AG04449 (cell line): ENCODE measurements around the gene DNAJC7.

Experiments used
- CTCF ChIA-PET: fragments of 350-600 bp; formaldehyde crosslinking; extraction: SDS; loops from one replicate; lab custom pipeline; 2021; ENCODE audit warnings: antibody characterized with exemption; lab: Yijun Ruan, JAX
- POLR2A ChIA-PET: fragments of 400-600, 350-600 bp; formaldehyde crosslinking; extraction: SDS; loops from one replicate; lab custom pipeline; 2020; ENCODE audit warnings: antibody characterized with exemption, inconsistent platforms; lab: Yijun Ruan, JAX
- DNase-seq: peaks from one replicate; pipeline ENCODE4 v3.0.0-alpha.2; 2010; ENCODE audit warnings: low read depth, low spot score
- H3K4me3 ChIP-seq: 2 replicates; pipeline ENCODE4 v1.5.1; 2011; ENCODE audit warnings: low read depth, mild to moderate bottlenecking, control low read depth, low read length
- TF ChIP-seq, protein P1 (sequence below): IDR thresholded peaks from one replicate; pipeline ENCODE4 v1.5.1; 2011; ENCODE audit warnings: mild to moderate bottlenecking, moderate library complexity, low read length, control low read depth, inconsistent platforms; ENCODE audit not compliant: insufficient read depth; ENCODE audit errors: missing control alignments

Gene DNAJC7

DNA sequence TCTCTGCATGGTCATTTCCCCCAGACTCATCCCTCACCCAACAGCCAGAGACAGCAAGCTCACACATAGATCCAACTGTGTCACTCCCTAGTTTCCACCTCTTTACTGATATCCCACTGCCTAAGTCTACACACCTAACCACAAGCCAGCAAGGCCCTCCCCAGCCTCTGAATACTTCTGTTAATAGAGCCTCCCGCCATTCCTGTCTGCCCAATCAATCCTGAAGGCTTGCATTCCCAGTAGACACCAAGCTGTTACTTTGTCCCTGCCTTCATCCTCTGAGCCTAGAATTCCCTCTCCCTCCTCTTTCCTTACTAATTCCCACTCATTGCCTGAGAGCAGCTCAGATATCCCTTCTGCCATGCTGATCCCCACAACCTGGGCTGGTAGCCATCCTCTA lies 28.5 kb upstream of the DNAJC7 start:
- TF ChIP-seq, protein P1, sequence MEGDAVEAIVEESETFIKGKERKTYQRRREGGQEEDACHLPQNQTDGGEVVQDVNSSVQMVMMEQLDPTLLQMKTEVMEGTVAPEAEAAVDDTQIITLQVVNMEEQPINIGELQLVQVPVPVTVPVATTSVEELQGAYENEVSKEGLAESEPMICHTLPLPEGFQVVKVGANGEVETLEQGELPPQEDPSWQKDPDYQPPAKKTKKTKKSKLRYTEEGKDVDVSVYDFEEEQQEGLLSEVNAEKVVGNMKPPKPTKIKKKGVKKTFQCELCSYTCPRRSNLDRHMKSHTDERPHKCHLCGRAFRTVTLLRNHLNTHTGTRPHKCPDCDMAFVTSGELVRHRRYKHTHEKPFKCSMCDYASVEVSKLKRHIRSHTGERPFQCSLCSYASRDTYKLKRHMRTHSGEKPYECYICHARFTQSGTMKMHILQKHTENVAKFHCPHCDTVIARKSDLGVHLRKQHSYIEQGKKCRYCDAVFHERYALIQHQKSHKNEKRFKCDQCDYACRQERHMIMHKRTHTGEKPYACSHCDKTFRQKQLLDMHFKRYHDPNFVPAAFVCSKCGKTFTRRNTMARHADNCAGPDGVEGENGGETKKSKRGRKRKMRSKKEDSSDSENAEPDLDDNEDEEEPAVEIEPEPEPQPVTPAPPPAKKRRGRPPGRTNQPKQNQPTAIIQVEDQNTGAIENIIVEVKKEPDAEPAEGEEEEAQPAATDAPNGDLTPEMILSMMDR = no peak
- DNase-seq = no peak
- H3K4me3 ChIP-seq = no peak overlapping the region
- CTCF ChIA-PET = interaction anchor here (1.3 to 4.5 kb wide), 7 partner anchors 10 to 83 kb away, joined by 3 to 23 read pairs (median 6); partner anchors contain the start of gene NKIRAS2
- POLR2A ChIA-PET = no interaction called here

DNA sequence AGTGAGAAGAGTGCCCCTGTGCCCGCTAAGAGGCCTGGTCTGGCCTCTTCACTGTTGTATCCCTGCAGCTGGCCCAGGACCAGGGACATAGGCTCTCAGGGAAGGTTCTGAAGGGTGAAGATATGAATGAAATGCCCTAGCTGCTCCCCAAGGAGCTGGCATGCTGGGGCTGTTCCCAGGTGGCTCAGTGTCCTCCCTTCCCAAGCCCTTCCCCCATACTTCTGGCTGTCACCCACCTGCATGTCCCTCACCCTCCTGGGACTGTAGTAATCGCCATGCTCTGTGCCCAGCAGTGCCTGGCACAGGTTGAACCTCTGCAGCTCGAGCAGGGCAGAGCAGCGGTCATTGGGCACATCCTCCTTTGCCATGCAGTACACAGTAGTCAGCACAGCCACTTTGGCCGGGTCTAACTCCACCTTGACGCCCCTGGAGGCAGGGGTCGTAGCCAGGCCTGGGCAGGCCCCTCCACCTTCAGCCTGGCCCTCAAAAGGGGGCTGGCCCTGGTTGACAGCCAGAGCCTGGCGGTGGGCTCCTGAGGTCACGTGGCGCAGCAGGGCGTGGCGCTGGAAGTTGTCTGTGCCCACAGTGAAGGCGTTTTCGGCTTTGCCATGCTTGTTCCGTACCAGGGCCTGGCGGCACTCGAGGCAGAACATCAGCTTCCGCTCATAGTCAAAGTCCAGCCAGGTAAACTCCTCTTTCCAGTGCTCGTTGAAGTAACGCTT lies 25.5 kb upstream of the DNAJC7 start:
- ChIA-PET POLR2A (interaction anchor here (1.3 kb wide), 1 partner anchor 25 kb away, joined by 3 read pairs; the partner anchor contains the start of gene DNAJC7), CTCF (interaction anchor here (1.5 kb wide), 1 partner anchor 17 kb away, joined by 3 read pairs; no protein-coding TSS in a partner anchor)
- no peak for DNase-seq
- no peak overlapping the region for H3K4me3 ChIP-seq
- TF ChIP-seq, protein P1 = no peak

DNA sequence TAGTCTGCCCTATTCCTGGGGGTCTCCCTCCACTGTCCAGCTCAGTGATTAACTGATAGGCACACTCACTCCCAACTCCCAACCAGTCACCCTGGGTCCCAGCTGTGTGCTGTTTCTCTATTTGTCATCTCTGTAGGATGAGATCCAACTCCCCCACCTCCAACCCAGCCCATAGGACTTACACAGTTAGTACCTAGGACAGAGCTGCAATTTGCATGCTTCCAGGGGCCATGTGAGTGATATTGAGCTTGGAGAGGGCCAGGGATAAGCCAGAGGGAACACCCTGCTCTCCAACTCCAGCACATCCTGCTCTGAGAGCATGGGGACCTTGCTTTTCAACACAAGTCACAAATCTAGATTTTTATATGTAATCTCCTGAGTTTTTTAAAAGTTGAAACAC lies 24.4 kb upstream of the DNAJC7 start:
- H3K4me3 ChIP-seq = no peak overlapping the region
- TF ChIP-seq, protein P1 = no peak
- ChIA-PET CTCF (interaction anchor here (0.8 to 3.0 kb wide), 6 partner anchors 8 to 26 kb away, joined by 3 to 24 read pairs (median 7); partner anchors contain the start of gene DNAJC7), POLR2A (interaction anchor here (1.2 to 1.3 kb wide), 2 partner anchors 24 kb away, joined by 3 read pairs; partner anchors contain the start of gene DNAJC7)
- no peak for DNase-seq

DNA sequence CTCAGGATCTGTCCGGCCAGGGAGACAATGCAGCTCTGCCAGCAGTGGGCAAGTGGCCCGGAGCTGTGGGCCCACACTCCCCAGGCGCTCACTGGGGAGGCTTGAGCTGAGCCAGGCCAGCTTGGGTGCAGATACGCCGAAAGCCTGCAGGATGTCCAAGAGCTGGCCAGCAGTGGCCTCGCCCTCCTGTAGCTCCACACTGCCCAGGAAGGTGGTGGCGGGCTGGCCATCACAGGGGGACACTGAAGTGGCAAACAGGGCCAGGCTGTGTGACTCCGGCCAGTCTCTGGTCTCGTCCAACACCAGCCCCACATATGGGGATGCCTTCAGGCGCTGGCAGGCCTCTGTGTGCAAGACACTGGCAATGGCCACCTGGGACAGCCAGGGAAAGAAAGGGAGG lies 23.6 kb upstream of the DNAJC7 start:
- ChIA-PET CTCF (interaction anchor here (0.7 to 3.0 kb wide), 9 partner anchors 9 to 27 kb away, joined by 3 to 24 read pairs (median 4); partner anchors contain the start of genes DNAJC7 and NKIRAS2), POLR2A (interaction anchor here (0.8 to 1.2 kb wide), 2 partner anchors 21 to 24 kb away, joined by 3 read pairs; partner anchors contain the start of genes DNAJC7 and NKIRAS2)
- TF ChIP-seq, protein P1 = no peak
- DNase-seq = no peak
- H3K4me3 ChIP-seq = no peak overlapping the region

DNA sequence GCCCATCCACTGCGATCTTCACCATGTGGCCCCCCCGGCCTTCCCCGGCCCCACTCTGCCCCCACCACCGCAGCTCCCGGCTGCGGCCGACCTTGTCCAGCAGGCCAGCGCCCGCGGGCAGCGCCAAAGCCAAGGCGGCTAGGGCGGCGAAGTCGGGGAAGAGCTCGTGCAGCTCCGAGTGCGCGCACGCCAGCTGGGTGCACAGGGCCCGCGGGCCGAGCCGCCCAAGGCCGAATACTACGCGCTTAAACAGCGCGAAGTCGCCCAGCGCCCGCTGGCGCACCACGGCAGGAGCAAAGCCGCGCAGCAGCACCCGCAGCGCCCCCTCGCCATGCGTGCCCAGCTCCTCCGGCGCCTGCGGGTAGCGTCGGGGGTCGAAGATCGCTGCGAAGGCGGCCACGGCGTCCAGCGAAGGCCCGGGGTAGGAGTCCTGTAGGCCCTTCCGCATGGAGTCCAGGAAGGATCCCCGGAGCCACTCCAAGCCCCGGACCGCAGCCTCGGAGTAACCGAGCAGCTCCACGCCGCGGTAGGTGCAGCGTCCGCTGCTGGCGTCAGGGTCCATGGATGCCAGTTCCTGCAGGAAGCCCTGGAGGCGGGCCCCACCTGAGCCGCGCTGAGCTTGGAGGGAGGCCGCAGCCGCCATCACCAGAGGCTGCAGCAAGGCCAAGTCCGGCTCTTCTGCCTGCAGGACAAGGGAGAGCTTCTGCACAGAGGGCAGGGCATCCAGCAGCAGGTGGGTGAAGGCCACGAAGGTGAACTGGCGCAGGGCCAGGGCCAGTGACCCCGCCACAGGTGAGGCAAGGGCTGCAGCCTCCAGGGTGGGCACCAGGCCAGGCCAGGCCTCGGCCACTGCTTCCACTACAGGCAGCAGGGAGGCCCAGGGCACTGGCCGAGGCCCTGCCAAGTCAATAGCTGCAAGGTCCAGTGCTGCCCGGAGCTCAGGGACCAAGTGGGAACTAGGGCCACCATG lies 22.8 kb upstream of the DNAJC7 start:
- POLR2A ChIA-PET = interaction anchor here (0.5 to 1.2 kb wide), 3 partner anchors 20 to 56 kb away, joined by 3 read pairs; partner anchors contain the start of genes DNAJC7 and NKIRAS2
- CTCF ChIA-PET = interaction anchor here (1.1 to 3.0 kb wide), 8 partner anchors 11 to 27 kb away, joined by 3 to 24 read pairs (median 6); partner anchors contain the start of genes DNAJC7 and NKIRAS2
- TF ChIP-seq, protein P1 = no peak
- H3K4me3 ChIP-seq = no peak overlapping the region
- no peak for DNase-seq
